Stimulated activated CD4-positive, alpha-beta T cell treated with anti-CD3 and anti-CD28 coated beads, Interleukin-15, amount 100 ng/mL, for 48 hours (primary cell): ENCODE results near the gene PLPPR5.
"Not testable (repeated sequence)": the region's sequence is repeated elsewhere in the genome, so short reads cannot be mapped to it uniquely, and the experiment has no call there.

Experiments
- DNase-seq, 2 donors: peaks; one replicate each; pipeline ENCODE4 v3.0.0-alpha.2; 2020; ENCODE audit warnings: low read depth in 2 of 2

PLPPR5 gene

GRCh38 chr1:98919211-98919610, 85.5 kb downstream of the PLPPR5 start:
- DNase-seq, result no peak

DNA sequence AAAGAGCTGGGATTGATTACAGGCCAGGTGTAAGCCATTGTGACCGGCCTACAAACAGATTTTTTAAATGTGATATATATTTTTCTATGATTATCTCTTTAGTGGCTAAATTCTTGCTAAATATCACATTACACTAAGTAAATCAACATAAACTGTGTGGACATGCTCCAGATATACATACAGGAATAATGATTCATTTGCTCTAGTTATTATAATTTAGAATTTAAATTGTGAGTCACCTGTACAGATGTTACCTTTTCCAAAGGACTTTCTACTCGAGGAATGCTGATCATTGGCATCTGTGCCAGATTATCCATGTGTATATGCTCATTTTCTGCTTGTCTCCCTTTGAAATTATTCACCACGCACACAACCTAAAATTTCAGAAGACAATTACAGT, 90.1 kb downstream of the PLPPR5 start:
- DNase-seq, result no peak

GRCh38 chr1:98910827-98911226, 93.8 kb downstream of the PLPPR5 start:
- DNase-seq, result no peak

DNA sequence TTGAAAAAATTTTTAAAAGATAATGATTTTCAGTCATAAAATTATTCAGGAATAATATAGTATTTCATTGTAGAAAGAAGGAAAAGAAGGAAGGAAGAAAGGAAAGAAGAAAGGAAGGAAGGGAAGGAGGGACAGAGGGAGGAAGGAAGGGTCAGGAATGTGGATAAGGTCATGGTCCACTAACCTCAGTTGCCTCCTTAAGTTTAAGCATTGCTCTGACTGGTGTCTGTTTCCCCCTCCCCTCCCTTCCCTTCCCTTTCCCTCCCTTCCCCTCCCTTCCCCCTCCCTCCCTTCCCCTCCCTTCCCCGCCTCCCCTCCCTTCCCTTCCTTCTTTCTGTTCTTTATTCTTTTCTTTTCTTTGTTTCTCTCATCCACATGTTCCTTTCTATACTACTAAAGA, 95.7 kb downstream of the PLPPR5 start:
- no peak for DNase-seq

GRCh38 chr1:98906809-98907208, 97.9 kb downstream of the PLPPR5 start:
- no peak for DNase-seq

- DNase-seq, result no peak
Measured at GRCh38 chr1:98906361-98906760, 98.3 kb downstream of the PLPPR5 start.

DNA sequence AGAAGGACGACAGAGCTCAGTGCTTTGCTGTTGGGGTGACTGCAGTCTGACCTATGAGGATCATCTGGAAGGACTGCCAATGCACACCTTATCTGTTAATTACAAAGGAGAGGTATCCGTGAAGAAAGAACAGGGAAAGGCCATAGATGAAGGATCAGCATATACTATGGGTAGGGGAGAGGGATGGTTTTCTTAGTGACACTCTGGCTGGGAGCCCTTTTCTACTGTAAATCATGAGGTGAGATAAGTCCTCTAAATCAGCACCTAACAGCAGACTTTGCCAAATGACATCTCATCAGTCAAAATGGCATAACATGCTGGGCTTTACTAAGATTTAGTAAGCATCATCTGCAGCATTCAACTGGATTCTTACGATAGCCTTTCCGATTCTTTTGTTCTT, 100.0 kb downstream of the PLPPR5 start:
- no peak for DNase-seq

GRCh38 chr1:98903726-98904125, 100.9 kb downstream of the PLPPR5 start:
- DNase-seq, result no peak

- no peak for DNase-seq
Measured at GRCh38 chr1:98903261-98903660, 101.4 kb downstream of the PLPPR5 start.

DNA sequence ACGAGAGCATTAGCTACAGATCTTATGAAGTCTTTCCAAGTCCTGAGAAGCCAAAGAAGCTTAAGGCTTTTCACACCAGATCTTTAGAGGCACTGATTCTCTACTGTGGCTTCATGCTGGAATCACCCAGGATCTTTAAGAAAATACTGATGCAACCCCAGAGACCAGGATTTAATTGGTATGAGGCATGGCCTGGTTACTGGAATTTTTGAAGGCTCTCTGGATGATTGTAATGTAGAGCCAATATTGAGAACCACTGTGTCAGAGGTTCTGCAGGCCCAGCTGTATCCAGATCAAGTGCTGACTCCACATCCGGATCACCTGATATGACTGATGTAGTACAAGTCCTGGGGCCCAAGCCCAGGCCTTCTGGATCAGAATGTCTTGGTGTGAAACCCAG, 105.7 kb downstream of the PLPPR5 start:
- no peak for DNase-seq

GRCh38 chr1:98897479-98897878, 107.2 kb downstream of the PLPPR5 start:
- DNase-seq, result no peak

GRCh38 chr1:98896711-98897445, 107.8 kb downstream of the PLPPR5 start:
- DNase-seq, result no peak

DNA sequence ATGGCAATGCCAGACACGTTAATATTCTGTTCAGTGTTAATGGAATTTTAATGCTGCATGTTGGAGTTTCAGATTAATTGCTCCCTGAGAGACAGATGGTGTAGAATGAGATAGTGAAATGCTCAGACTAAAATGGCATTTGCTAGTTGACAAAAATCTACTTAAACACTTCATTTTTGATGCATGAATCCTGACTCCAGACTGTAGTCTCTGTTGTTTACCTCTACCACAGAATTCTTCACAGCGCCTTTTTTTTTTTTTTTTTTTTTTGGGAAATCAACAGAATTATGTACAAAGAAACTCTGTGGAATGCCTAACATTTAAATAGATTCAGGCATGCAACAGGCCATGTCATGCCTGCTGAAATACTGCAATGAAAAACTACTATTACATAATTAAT, 111.3 kb downstream of the PLPPR5 start:
- DNase-seq, result no peak

DNA sequence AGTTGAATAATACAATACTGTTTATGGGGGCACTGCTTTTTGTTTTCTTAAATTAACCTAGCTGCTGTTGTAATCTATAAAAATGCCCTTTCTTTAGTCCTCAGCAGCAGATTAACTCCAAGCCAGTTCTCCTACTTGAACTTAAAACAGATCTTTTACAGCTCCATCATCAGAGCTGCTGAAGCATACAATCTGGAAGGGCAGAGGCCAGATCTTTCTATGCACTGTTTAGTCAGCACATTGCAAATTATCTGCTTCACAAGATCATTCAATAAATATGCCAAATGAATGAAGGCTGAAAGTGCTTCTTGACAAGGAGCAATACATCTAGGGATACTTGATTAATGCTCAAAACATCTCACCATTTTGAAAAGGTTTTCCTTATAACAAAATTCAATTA, 115.8 kb downstream of the PLPPR5 start:
- DNase-seq, result no peak

DNA sequence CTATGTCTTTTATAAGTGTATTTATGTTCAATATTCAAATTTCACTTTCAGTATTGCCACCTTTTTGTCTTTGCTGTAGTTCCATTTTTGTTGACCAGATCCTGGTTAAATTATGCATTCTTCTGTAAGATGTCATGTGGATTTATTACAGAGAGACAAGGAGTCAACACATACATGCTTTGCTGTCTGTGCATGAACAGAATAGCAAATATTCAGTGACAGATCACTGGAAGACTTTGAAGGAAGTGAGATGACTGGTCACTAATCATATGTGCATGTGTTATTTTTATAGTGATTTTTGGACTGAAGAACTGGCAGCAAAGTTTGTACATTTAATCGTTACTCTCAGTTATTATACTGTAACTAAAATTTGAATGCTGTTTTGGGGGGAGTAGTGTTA, 117.2 kb downstream of the PLPPR5 start:
- no peak for DNase-seq

DNA sequence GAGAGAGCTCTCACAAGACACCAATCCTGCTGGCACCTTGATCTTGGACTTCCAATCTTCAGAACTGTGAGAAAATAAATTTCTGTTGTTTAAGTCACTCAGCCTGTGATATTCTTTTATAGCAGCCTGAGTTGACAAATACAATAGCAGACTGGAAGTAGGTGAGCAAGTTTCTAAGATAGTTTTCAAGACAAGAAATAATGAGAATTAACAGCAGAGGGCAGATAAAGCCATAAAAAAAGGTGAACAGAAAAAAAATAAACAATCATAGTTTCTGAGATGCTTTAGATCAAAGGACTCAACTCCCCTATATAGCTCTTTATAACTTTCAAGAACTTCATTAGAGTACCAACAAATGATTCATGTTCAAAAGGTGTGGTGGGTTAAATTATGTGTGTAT, 119.8 kb downstream of the PLPPR5 start:
- DNase-seq, result no peak

GRCh38 chr1:98881901-98882300, 122.8 kb downstream of the PLPPR5 start:
- no peak for DNase-seq

DNA sequence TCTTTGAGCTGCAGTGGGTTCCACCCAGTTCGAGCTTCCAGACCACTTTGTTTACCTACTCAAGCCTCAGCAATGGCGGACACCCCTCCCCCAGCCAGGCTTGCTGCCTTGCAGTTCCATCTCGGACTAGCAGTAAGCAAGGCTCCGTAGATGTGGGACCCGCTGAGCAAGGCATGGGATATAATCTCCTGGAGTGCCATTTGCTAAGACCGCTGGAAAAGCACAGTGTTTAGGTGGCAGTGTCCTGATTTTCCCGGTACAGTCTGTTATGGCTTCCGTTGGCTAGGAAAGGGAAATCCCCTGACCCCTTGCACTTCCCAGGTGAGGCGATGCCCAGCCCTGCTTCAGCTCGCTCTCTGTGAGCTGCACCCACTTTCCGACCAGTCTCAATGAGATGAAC, 123.4 kb downstream of the PLPPR5 start:
- not testable (repeated sequence) for DNase-seq

GRCh38 chr1:98874828-98875227, 129.8 kb downstream of the PLPPR5 start:
- no peak for DNase-seq

GRCh38 chr1:98870959-98871903, 133.4 kb downstream of the PLPPR5 start:
- DNase-seq, result no peak

DNA sequence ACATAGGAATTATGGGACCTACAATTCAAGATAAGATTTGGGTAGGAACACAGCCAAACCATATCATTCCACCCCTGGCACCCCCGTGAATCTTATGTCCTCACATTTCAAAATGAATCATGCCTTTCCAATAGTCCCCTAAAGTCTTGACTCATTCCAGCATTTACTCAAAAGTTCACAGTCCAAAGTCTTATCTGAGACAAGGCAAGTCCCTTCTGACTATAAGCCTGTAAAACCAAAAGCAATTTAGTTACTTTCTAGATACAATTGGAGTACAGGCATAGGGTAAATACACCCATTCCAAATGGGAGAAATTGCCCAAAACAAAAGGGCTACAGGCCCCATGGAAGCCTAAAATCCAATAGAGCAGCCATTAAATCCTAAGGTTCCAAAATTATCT, 138.9 kb downstream of the PLPPR5 start:
- DNase-seq, result no peak

GRCh38 chr1:98860329-98860728, 144.3 kb downstream of the PLPPR5 start:
- DNase-seq, result no peak

DNA sequence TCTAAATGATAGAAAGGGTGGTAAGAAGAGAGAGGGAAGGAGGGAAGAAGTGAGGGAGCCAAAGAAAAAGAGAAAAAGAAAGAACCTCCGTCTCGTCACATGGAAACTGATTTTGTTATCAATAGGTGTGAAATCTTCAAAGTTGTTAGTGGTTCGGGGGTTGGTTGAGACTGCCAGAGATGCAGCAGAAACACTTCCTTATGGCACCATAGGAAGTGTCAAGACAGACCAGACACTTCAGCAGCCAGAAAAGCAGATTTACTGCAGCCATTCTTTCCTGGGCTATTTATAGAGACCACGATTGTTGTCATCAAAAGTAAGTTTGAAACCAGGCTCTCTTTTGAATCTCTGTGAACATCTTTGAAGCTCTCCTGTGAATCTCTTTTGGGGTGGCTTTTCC, 150.5 kb downstream of the PLPPR5 start:
- no peak for DNase-seq
